Activated T-cell treated with anti-CD3 and anti-CD28 coated beads for 24 hours (primary cell): ENCODE data around the gene PPP1R1B.
A peak's percentile ranks its signal among the peaks of the same experiment; 100 is the strongest.

ENCODE experiments used
- DNase-seq: peaks from one replicate; pipeline ENCODE4 v3.0.0-alpha.2; 2020; ENCODE audit warnings: low read depth

The PPP1R1B gene

DNA sequence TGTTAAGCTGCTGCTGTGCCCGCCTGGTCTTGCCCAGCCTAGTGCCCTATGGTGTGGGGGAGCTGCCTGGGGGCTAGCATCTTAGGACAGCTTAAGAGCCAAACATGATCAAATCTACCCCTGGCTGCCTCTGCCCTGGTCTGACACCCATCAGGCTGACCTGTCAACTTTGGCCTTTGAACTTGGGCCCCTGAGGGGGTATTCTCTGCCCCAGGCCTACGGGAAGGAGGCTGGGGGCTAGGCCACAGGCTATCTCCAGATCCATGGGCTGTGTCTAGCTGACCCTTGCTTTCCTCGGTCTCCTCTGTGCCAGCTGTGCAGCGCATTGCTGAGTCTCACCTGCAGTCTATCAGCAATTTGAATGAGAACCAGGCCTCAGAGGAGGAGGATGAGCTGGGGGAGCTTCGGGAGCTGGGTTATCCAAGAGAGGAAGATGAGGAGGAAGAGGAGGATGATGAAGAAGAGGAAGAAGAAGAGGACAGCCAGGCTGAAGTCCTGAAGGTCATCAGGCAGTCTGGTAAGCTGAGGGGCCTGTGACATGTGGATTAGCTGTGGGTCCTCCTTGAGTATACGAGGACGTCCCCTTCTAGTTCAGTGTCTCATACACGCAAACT lies 6.9 kb downstream of the PPP1R1B start:
- DNase-seq = no peak

DNA sequence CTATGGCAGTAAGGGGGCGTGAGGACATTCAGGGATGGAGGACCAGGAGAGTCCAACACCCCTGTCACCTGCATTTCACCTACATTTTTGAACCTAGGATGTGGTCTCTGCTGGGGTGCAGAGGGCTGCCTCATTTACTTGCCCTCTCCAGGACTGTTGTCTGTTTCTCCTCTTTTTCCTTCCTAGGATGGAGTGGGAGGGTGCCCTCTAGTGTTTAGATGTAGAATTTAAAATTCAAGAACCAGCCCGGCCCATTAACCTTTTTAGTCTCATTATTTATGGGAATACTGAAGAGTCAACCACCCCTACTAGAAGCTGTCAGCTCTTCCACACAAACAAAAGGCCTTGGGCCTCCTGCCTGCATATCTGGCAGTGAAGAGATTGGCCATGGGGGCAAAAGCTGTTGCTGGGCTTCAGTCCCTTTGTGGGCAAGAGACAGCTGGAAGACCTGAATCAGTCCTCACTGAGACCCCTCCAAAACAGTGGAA lies 7.7 kb downstream of the PPP1R1B start:
- DNase-seq = no peak

DNA sequence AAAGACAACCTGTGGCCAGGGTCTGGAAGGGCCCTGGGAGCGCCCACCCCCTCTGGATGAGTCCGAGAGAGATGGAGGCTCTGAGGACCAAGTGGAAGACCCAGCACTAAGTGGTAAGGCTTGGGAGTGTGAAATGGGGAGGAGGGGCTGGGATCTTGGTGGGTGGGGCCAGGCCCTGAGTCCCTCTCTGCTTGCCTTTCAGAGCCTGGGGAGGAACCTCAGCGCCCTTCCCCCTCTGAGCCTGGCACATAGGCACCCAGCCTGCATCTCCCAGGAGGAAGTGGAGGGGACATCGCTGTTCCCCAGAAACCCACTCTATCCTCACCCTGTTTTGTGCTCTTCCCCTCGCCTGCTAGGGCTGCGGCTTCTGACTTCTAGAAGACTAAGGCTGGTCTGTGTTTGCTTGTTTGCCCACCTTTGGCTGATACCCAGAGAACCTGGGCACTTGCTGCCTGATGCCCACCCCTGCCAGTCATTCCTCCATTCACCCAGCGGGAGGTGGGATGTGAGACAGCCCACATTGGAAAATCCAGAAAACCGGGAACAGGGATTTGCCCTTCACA lies 8.9 kb downstream of the PPP1R1B start:
- DNase-seq = no peak

DNA sequence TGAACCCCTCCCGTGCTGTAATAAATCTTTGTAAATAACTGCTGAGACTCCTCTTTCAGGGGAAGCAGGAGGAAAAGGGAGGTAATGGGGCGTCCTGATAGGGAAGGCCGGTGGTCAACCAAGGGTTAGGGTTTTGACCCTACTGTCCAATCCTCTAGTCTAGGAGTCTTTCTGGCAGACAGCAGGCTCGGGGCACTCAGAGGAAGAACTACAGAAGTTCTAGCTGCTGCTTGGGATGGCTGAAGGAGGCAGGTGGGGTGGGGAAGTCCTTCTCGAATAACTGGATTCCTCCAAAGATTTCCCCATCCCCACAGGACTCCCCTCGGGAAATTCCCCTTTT lies 9.8 kb downstream of the PPP1R1B start:
- DNase-seq = no peak

DNA sequence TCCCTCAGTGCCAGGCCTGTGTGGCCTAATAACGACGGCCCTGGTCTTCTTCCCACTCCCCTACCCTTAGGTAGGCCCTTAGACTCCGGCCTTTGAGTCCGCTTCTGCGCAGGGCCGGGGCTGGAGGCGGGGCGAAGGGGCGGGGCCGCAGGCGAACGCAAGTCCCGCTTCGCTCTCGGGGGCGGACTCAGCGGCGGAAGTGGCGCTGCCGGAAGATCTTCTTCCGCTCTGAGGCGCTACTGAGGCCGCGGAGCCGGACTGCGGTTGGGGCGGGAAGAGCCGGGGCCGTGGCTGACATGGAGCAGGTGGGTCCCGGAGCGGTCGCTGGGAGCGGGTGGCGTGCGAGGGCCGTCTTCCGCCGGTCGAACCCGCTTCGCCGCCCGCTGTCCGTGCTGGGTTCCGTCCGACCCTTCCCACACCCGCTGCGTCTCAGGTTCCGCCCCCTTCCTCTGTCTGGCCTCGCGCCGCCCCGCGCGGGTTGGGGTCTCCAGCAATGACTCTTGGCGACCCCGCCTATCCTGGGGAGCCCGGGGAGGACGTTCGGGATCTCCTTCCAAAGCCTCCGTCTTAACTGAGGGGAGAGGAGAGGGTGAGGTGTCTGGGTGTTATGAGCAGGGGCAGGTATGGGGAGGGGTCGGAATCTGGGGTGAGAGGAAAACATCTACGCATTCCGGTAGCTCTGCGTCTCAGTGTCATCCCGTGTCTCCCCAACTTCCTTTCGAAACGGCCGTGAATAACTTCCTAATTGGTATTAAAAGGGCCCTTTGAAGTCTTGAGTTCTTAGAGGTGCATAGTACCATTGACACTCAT lies 10.4 kb downstream of the PPP1R1B start, which contains the start of gene STARD3:
TSS of gene STARD3 (plus strand) at position 218 of the 810 bp plus-strand sequence. CDS start 16,388 bp downstream, outside the sequence.
- peak; percentile 86 for DNase-seq

DNA sequence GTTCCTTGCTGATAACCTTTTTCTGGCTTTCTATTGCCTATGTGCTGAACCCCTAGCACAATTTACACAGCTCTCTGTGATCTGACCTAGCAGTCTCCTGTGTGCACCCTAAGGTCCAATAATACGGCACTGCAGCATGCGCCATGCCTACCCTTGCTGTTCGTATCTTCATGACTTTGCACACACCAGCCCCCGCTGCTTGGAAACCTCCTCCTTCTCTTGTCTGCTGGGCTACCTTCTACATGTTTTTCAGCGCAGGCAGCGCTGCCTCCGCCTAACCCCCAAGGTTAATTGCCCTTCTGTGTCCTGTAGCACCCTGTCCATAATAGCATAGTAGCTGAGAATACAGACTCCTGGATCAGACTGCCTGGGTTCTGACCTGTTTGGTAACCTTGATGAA lies 11.6 kb downstream of the PPP1R1B start:
- DNase-seq = no peak

DNA sequence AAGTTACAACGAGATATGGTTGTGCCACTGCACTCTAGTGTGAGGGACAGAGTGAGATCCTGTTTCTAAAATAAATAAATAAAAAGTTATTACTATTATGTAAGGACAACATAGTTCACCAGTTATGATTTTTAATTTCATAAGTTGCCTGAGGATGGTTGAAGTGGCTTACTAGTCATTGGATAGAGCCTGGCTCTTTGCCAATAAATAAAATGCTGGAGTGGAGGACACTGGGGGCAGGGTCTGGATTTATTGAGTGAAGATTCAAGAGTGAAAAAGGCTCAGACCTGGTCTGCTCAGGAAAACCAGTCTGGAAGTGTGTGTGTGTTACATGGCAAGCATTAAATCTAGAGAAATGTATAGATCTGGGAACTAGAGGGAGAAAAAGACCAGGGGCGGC lies 12.3 kb downstream of the PPP1R1B start:
- DNase-seq = no peak

DNA sequence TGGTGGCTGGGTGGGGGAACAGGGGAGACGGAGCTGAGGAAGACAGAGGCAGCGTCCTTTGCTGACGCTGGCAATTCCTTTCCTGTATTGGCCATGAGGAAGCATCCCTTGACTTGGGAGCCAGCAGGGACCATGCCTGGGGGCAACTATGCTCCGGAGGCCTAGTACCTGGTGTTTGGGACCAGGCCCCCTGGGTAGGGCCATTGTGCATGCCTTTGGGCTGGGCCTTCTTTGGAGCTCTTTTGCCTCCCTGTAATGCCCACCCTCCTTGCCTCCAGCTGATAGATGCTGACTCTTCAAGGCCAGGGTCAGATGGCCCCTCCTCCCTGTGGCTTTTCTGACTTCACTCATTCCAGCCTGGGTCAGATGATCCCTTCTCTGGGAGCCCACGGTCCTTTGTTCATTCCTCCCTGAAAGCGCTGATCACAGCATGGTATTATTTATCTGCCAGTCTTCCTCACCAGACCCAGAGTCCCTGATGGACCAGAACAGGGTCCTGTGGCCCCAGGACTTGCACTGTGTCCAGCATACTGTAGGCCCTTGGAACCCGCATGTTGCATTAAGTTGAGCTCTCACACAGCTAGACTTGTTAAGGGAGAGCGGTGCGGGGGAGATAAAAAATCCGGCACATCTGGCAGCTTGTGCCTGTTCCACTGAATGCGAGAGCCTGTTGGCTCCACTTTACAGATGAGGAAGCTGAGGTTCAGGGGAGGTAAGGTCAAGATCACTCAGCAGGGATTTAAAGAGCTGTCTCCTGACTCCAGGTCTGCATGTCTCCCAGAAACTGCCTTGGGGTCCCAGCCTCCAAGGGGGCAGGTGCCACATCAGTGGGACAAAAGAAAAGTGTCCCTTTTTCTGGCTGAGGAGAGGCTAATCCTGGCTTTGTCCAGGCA lies 13.1 kb downstream of the PPP1R1B start:
- no peak for DNase-seq

DNA sequence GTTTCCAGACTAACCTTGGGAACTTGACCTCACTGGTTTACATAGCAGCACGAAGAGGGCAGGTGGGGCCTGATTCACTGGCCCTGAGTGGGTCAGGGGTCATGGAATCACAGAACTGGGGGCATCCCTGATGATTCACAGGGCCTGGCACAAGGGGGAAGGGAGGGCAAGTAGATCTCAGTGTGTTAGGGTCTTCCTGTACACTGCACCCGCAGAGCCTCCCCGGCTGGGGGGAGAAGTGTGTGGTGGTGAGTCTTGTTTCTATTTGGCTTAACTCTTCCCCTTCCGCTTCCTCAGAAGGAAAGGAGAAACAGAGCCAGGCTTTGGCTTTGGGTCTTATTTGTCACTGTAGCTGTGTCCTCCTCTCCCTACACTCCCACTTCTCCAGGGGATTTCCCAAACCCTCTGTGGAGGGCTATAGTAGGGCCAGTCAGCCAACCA lies 13.9 kb downstream of the PPP1R1B start:
- no peak for DNase-seq

DNA sequence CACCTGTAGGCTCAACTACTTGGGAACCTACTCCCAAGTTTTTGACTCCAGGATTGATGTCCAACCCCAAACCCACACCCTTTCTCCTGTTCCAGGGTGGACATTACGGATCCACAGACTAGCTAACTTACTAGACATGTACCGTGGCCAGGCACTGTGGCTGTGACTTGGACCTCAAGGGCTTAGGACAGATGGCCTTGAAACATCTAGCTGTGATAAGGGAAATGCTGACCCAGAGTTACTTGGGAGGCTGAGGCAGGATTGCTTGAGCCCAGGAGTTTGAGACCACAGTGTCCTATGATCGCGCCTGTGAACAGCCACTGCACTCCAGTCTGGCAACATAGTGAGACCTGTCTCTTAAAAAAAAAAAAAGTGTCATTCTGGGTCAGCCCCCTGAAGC lies 14.3 kb downstream of the PPP1R1B start:
- DNase-seq = no peak

DNA sequence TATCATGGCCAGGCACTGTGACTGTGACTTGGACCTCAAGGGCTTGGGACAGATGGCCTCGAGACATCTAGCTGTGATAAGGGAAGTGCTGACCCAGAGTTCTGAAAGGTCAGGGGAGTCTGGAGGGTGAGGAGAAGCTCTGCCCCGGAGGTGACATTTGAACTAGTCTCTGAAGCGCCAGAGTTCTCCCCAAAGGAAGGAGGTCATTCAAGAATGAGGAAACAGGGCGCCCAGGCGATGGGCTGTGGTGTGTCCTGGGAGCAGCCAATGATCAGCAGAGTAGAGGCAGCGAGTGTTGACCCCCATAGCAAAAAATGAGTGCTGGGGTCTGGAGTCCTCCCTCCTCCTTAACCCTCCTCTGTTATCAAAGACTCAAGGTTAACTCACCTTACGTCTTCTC lies 15.1 kb downstream of the PPP1R1B start:
- no peak for DNase-seq

DNA sequence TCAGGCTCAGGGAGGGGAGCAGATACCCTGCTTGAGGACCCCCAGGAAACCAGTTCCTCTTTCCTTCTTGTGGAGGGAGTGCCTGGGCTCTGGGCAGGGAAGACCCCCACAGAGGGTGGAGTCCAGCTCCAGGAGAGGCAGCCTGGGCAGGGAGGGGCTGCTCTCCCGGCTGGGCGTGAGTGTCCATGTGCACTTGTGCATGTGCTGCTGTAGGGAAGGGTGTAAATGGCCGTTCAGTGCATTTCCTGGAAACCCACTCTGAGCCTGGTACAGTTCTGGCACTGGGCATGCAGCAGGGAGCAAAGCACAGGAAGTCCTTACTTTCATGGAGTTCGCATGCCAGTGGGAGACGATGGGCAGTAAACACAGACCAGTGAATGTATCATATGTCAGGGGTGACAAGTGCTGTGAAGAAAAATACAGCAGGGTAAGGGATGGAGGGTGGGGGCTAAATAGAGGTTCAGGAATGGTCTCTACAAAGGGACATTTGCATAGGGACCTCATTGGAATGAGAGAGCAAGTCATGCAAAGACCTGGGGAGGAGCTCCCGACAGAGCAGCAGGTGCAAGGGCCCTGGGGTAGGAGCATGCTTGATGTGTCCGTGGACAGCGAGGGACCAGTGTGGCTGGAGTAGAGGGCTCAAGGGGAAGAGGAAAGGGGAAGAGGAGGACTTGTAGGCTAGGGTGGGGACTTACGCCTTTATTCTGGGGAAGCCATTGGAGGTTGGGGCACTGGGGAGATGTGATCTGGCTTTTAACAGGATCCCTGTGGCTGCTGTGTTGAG lies 15.7 kb downstream of the PPP1R1B start:
- DNase-seq = no peak

DNA sequence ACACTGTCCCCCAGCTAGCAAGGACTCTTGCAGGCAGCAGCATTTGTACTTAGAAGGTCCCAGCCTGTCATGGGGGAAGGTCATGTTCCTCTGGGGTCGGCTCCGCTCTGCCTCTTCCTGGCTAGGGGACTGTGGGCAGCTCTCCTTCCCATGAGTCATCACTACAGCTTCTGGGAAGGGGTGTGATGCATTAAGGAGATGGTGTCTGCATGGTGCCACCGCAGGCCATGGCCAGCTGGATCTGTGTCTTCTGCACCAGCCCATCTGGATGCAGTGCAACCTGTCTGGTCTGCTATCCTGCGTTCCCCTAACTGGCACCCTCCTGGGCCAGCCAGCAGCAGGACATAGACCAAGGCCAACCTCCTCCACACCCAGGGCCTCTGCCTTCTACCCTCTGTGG lies 16.5 kb downstream of the PPP1R1B start:
- DNase-seq = no peak

DNA sequence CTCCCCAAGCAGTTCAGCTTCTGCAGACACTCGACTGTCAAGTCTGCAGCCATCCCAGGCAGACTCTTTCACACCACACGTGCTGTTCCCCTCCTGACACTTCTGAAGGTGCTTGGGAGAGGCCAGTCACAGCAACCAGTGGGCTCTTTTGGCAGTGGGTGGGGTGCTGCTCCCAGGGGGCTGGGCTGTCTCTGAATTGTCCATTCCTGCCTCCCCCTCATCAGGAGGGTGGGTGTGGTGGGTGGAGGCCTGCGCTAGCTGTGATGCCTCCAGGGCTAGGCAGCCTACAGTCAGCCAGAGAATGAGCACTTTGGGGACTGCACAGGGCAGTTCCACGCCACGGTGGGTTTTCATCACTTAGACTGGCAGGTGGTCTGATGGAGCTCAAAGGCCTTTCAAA lies 20.5 kb downstream of the PPP1R1B start:
- no peak for DNase-seq

DNA sequence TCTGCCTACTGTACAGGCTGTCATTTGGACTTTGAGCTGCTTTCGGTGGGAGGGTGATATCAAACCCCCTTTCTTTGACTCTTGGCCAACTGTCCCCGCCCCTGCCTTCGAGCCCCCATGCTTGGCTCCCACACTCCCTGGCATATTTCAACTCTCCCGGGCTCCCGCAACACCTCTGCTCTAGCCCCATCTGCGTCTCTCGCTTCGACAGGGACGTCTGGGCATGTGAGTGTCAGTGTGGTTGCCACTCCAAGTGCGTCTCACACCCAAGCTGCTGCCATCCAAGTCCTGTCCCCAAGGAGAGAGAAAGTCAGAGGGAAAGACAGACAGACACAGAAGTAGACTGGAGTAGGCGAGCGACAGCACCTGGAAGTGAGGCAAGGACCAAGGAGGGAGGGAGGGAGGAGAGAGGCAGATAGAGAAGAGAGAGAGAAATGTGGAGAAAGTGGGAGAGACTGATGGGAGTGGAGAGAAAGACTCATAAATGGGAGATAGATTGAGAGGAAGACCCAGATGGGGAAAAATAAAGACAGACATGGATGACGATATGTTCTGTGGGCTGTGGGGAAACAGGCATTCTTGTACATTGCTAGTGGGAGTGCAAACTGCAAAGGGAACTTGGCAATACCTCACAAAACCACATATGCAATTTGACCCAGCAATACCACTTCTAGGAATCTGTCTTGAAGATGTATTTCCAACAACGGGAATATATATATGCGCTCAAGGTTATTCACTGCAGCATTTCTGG lies 22.0 kb downstream of the PPP1R1B start:
- DNase-seq = no peak

DNA sequence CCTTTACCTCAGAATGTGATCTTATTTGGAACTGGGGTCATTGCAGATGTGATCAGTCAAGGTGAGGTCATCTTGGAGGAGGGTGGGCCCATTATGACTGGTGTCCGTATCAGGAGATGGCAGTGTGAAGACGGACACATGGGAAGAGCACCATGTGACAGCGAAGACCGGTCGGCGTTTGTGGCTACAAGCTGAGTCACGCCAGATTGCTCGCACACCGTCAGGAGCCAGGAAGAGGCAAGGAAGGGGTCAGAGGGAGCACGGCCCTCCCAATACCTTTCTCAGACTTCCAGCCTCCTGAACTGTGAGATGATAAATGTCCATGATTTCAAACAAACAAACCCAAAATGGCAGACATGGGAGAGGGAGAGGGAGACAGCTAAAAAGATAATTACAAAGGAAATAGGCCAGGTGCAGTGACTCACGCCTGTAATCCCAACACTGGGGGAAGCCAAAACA lies 23.4 kb downstream of the PPP1R1B start:
- DNase-seq = no peak

DNA sequence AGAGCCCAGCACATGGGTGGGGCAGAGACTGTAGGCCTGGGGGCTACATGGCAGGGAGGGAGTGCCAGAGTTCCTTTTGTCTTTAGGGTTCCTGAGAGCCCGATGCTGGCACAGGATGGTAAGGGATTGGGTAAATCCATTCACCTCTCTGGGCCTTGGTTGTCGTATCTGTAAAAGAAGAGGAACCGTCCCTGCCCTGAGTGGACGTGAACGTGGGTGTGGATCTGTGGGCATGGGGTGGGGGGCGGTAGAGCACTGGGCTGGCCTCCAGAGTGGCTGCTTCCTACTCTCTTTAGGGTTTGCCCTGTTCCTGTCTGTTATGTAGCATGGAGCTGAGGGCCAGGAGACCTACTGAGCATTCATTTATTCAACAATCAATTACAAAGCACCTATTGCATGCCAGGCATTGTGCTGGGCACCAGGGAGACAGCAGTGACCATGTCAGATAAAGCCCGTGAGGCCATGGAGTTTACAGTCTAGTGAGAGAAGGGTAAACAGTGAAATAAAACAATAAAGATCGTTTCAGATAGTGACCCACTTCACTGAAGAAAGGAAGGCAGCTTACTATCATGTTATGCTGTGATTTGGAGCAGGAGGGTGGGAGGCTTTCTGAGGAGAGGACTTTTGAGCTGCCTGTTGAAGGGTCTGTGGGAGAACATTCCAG lies 25.3 kb downstream of the PPP1R1B start:
- no peak for DNase-seq

DNA sequence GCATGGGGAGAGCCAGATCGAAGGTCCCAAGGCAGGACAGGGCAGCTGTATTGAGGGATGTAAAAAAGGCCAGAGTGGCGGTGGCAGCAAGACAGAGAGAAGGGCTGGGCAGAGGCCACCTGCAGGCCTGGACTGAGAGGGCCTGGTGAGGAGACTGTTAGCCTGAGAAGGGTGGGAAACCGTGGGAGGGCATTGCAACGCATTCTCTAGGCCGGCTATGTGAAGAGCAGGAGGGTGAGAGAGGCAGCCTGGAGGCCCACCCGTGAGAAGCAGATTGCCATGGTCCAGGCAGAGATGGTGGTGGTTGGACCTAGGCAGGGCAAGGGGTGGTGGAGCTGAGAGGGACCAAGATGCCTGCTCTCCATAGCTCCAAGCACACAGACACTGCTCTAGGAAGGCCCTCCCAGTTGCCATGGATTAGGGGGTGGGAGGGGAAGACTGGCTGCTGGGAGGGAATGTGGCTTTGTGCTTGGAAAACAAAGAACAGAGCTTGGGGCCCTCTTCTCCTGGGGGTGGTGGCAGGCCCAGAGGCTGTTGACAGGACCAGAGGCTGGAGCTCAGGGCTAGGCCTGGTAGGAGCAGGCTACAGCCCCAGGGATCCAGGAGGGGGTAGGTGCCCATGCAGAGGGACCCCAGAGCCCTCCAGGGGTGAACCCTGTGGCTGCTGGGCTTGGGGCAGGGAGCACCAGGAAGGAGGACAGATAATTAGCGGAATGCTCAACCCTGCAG lies 26.0 kb downstream of the PPP1R1B start:
- no peak for DNase-seq

DNA sequence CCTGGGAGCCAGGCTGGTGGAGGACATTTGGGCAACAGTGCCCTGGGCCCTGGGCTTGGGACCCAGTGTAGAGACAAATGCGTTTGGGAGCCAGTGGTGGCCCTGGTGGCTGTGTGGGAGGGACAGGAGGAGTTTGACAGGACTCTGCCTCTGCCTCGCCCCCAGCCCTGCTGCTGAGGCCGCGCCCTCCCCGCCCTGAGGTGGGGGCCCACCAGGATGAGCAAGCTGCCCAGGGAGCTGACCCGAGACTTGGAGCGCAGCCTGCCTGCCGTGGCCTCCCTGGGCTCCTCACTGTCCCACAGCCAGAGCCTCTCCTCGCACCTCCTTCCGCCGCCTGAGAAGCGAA lies 26.5 kb downstream of the PPP1R1B start:
- no peak for DNase-seq
